Ovary (tissue), 9 donors: ENCODE measurements around the gene LGALS3. TPM values are rescaled to one million over a fixed set of nuclear protein-coding genes. Genes with fewer than 3 reads are reported as not detected.

Source experiments
- DNase-seq, 5 donors: peaks; one replicate each; pipeline ENCODE4 v3.0.0-alpha.2; 2019 to 2020
- H3K27ac ChIP-seq, 2 donors: fragments of 200-600 bp; one replicate each; pipeline versions ENCODE4 v1.5.1 to v1.8.0; 2019 to 2022
- H3K27me3 ChIP-seq: fragments of 200-600 bp; one replicate; pipeline ENCODE4 v1.8.0; 2022
- H3K36me3 ChIP-seq: fragments of 200-600 bp; sonication (generic); one replicate; pipeline ENCODE4 v1.5.1; 2019
- H3K4me1 ChIP-seq: one replicate; pipeline ENCODE4 v1.8.1; 2013; ENCODE audit warnings: mild to moderate bottlenecking, moderate library complexity; ENCODE audit not compliant: insufficient read depth
- H3K4me3 ChIP-seq: fragments of 200-600 bp; sonication (generic); one replicate; pipeline ENCODE4 v1.5.1; 2017
- H3K9me3 ChIP-seq, 2 donors: fragments of 200-600 bp in 1 of 2; sonication (generic) in 1 of 2; one replicate each; pipeline versions ENCODE4 v1.5.1 to v1.8.1; 2013 to 2019; ENCODE audit warnings: mild to moderate bottlenecking in 1 of 2, moderate library complexity in 1 of 2
- EP300 ChIP-seq: sonication (generic); formaldehyde crosslinking; IDR thresholded peaks from one replicate; pipeline ENCODE4 v1.6.1; 2017; ENCODE audit warnings: antibody characterized with exemption
- POLR2A ChIP-seq: fragments of 450-650 bp; IDR thresholded peaks from one replicate; pipeline ENCODE4 v1.6.1; 2017; ENCODE audit warnings: antibody characterized with exemption, mild to moderate bottlenecking, moderate library complexity
- WGBS, 3 donors: extraction: QIAGEN DNeasy Blood & Tissue Kit in 1 of 3; methylation state at CpG; one replicate each; pipeline versions ENCODE4 v1.1.5 to v1.1.7; 2013 to 2017; 5-methylcytosine and 5-hydroxymethylcytosine counted together
- intact Hi-C, 4 donors: fragments of 100-400 bp; cut with DNase I; formaldehyde crosslinking; loops; one replicate each; pipeline versions ENCODE4 v1.11.0 to v1.15.1; 2022 to 2023
- polyA plus RNA-seq, 2 donors: library from polyadenylated mRNA; stranded (reverse); fragments of 200-250 nt in 1 of 2; fragments of 350-450 nt in 1 of 2; fragmentation: Illumina TruSeq in 1 of 2; extraction: RNeasy Lipid Tissue Mini Kit (QIAGEN cat#74804) in 1 of 2; gene quantifications; one replicate each; pipeline ENCODE4 v1.2.3, GENCODE V29; 2013 to 2014
- total RNA-seq, 7 donors: library from RNA; depleted of rRNA in 2 of 7; stranded (reverse); fragments of >200 nt in 2 of 7; fragmentation: NEBNext Ultra II Directional in 3 of 7; extraction: Animal tissue kit (Norgen Biotek cat#: 25700) in 3 of 7; gene quantifications; one replicate each; pipeline versions ENCODE4 v1.1.0 to v1.2.4, GENCODE V29; 2016 to 2023
- TF ChIP-seq, protein P1 (sequence below), 3 donors: fragments of 450-650 bp in 2 of 3; fragments of 200-600 bp in 1 of 3; IDR thresholded peaks; one replicate each; pipeline versions ENCODE4 v1.5.1 to v1.8.0; 2016 to 2022; ENCODE audit warnings: antibody characterized with exemption in 3 of 3, mild to moderate bottlenecking in 1 of 3
- donor health status: DM: no; HTN: no; CAD: no; lungs with moderate emphysema.
- donor health status: DM: no; HTN: no; CAD: no.
- donor health status: Bipolar disorder and iron deficiency.
- donor health status: DM: yes; HTN: yes; CAD: no.
- donor health status: DM: no; HTN: no; CAD: no.
- donor health status: DM: yes; HTN: yes; CAD: no.

Gene LGALS3
- total and polyA plus RNA-seq, 9 donors = 227 to 516 (median 259) TPM

DNA sequence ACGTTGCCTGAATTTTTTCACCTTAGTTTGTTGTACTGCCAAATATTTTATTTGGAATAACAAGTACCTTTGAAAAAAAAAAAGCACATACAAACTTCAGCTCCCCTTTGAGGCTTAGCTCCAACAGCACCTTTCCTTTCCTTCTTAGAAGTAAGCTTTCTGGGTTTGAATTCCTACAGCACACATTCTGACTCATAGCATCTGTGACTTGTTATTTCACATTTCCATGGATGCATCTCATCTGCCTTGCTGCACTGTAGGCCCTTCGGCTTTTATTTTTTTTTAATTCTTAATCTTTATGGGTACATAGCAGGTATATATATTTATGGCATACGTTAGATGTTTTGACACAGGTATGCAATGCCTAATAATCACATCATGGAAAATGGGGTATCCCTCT lies 7.2 kb downstream of the LGALS3 start:
- Histone ChIP-seq H3K27ac (peak overlapping the region in 1 of 2 donors; percentile 65), H3K36me3 (no peaks in the 10 kb centered on the region), H3K4me1 (peaks cover 30% of the 10 kb centered on the region), H3K9me3 (no peaks in the 10 kb centered on the region), H3K27me3 (no peaks in the 10 kb centered on the region), H3K4me3 (no peak overlapping the region)
- intact Hi-C loops = loop anchor here in 1 of 4 donors (5.0 kb wide), 1 partner anchor 44 kb away; no protein-coding TSS in a partner anchor
- WGBS, 3 donors = 47 to 50% (median 50%) methylated on average over 3 of the region's 3 CpGs
- no peak for DNase-seq
- TF ChIP-seq POLR2A = no peak
- TF ChIP-seq EP300 = no peak
- TF ChIP-seq, protein P1, sequence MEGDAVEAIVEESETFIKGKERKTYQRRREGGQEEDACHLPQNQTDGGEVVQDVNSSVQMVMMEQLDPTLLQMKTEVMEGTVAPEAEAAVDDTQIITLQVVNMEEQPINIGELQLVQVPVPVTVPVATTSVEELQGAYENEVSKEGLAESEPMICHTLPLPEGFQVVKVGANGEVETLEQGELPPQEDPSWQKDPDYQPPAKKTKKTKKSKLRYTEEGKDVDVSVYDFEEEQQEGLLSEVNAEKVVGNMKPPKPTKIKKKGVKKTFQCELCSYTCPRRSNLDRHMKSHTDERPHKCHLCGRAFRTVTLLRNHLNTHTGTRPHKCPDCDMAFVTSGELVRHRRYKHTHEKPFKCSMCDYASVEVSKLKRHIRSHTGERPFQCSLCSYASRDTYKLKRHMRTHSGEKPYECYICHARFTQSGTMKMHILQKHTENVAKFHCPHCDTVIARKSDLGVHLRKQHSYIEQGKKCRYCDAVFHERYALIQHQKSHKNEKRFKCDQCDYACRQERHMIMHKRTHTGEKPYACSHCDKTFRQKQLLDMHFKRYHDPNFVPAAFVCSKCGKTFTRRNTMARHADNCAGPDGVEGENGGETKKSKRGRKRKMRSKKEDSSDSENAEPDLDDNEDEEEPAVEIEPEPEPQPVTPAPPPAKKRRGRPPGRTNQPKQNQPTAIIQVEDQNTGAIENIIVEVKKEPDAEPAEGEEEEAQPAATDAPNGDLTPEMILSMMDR (IDR thresholded peaks at IDR 0.05) = no peak

DNA sequence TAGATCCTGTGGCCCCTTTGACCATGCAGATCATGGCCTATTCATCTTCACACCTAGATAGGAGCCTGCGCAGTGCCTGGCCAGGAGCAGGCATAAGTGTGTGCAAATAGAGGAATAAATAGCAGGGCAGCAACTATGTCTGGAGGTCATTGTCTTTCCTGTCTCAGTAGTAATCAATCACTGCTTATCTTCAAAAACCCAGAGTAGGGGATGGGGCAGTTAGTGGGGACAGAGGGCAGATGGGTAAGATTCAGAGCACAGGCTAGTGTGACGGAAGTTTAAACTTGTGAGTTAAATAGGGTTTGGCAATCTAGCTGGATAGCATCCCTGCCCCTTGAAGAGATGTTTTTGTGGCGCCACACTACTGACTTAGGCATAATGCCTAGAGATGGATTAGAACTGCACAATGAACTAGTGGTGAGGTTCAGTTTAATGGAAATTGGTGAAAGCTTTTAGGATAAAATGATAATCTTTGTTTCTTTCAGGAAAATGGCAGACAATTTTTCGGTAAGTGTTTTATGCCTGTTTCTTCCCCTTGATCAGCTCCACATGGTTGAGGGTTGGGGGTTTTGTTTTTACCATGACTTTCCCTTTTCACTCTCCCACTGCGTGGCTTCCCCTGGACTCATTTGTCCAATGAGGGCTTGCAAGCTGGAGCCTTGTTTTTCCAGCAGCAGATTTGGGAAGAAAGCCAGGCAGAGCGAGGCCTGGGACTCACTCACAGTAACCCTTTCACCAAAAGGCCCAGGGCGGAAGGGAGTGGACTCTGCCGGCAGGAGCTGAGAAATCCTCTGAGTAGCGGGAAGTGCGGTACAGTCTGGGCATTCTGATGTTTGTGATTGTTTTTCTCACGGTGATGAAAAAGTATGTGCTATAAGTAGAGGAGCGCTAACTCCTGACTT lies 8.1 kb downstream of the LGALS3 start:
- Histone ChIP-seq H3K4me1 (peaks cover 24% of the 10 kb centered on the region), H3K4me3 (peak overlapping the region; percentile 19)
- DNase-seq = peak; percentile 84 to 90 (median 87)

DNA sequence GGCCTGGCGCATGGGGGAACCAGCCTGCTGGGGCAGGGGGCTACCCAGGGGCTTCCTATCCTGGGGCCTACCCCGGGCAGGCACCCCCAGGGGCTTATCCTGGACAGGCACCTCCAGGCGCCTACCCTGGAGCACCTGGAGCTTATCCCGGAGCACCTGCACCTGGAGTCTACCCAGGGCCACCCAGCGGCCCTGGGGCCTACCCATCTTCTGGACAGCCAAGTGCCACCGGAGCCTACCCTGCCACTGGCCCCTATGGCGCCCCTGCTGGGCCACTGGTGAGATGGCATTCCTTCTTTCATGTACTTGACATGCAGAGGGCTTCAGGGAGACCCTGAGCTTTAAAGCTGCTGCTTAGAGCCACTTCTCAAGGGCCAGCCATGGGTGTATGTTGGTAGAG lies 9.0 kb downstream of the LGALS3 start:
- WGBS, 3 donors = 87 to 92% (median 89%) methylated on average over 7 of the region's 7 CpGs
- no peak for DNase-seq
- H3K4me3 ChIP-seq = no peak overlapping the region
- intact Hi-C loops = loop anchor here in 1 of 4 donors (5.0 kb wide), 1 partner anchor 46 kb away; no protein-coding TSS in a partner anchor
- peak overlapping the region; percentile 41 to 65 for H3K27ac ChIP-seq
- no peaks in the 10 kb centered on the region for H3K36me3 ChIP-seq
- no peaks in the 10 kb centered on the region for H3K9me3 ChIP-seq
- no peaks in the 10 kb centered on the region for H3K27me3 ChIP-seq
- peaks cover 24% of the 10 kb centered on the region for H3K4me1 ChIP-seq
- TF ChIP-seq POLR2A (no peak), EP300 (no peak)
- TF ChIP-seq, protein P1 (IDR thresholded peaks at IDR 0.05) = no peak

More for the DNA sequence above, 8.1 kb downstream of the LGALS3 start:
- H3K36me3 ChIP-seq = no peaks in the 10 kb centered on the region
- TF ChIP-seq POLR2A (no peak), EP300 (no peak)
- TF ChIP-seq, protein P1 (IDR thresholded peaks at IDR 0.05) = no peak
- no peaks in the 10 kb centered on the region for H3K27me3 ChIP-seq
- WGBS, 3 donors = 14 to 19% (median 17%) methylated on average over 12 of the region's 12 CpGs
- intact Hi-C loops = loop anchor here in 1 of 4 donors (5.0 kb wide), 1 partner anchor 45 kb away; no protein-coding TSS in a partner anchor
- H3K9me3 ChIP-seq = no peaks in the 10 kb centered on the region
- H3K27ac ChIP-seq = peak overlapping the region in 1 of 2 donors; percentile 65

DNA sequence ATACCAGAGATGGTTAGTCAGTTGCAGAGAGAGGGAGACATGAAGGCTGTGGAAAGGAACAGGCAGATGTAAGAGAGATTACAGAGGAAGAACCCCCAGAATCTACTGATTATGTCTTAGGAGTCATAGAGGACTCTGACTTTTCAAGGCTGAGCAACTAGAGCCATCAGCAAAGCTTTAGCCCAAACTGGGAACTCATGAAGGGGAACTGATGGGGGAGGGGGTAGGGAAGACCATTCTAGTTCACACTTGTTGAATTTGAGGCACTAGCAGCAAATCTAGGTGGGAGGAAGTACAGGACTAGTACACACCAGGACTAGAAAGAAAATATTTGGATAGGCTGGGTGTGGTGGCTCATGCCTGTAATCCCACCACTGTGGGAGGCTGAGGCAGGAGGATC lies 10.1 kb downstream of the LGALS3 start:
- TF ChIP-seq, protein P1 (IDR thresholded peaks at IDR 0.05) = no peak
- TF ChIP-seq POLR2A (no peak), EP300 (no peak)
- no peak overlapping the region for H3K27ac ChIP-seq
- DNase-seq = no peak
- no peaks in the 10 kb centered on the region for H3K27me3 ChIP-seq
- no peaks in the 10 kb centered on the region for H3K9me3 ChIP-seq
- no peaks in the 10 kb centered on the region for H3K36me3 ChIP-seq
- H3K4me3 ChIP-seq = no peak overlapping the region
- peaks cover 19% of the 10 kb centered on the region for H3K4me1 ChIP-seq
- intact Hi-C loops = loop anchor here in 1 of 4 donors (5.0 kb wide), 1 partner anchor 47 kb away; no protein-coding TSS in a partner anchor
